Measurements from ENCODE around the gene TMEM170B.

TMEM170B gene

DNA sequence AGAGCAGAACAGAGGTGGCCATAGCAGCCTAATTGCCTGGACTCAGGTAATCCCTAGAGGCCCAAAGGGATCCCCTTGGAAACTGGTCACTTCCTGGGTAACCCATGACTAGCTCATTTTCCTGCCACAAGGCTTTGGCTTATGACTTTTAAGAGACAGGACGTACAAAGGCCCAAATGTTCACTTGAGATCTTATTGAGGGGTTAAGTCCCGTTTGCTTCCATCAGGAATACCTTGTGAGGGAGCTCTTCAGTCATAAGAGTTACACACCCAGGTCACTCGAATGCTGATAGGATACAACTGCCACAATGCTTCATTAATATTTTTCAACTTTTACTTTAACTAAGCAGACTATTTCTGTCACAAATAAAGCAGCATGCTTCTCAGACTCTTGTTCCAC lies 51.7 kb downstream of the TMEM170B start:
- no peaks in the 10 kb centered on the region for H3K9me3 Mint-ChIP-seq
- H3K4me1 Mint-ChIP-seq (ENCODE audit: low read depth), result no peaks in the 10 kb centered on the region
- H3K4me3 Mint-ChIP-seq, result no peak overlapping the region
- H3K36me3 Mint-ChIP-seq (ENCODE audit: low read depth), result no peaks in the 10 kb centered on the region
- H3K27me3 Mint-ChIP-seq (ENCODE audit: low read depth), result peaks cover 3% of the 10 kb centered on the region
- H3K27ac Mint-ChIP-seq, result no peak overlapping the region

GRCh38 chr6:11592294-11592906 lies 54.9 kb downstream of the TMEM170B start:
- H3K4me1 Mint-ChIP-seq (ENCODE audit: low read depth), result no peaks in the 10 kb centered on the region
- H3K27ac Mint-ChIP-seq, result no peak overlapping the region
- peaks cover 4% of the 10 kb centered on the region for H3K27me3 Mint-ChIP-seq (ENCODE audit: low read depth)
- H3K4me3 Mint-ChIP-seq, result no peak overlapping the region
- no peaks in the 10 kb centered on the region for H3K9me3 Mint-ChIP-seq
- H3K36me3 Mint-ChIP-seq (ENCODE audit: low read depth), result no peaks in the 10 kb centered on the region

GRCh38 chr6:11593096-11593495 lies 55.5 kb downstream of the TMEM170B start:
- no peak overlapping the region for H3K4me3 Mint-ChIP-seq
- no peak overlapping the region for H3K27ac Mint-ChIP-seq
- H3K36me3 Mint-ChIP-seq (ENCODE audit: low read depth), result no peaks in the 10 kb centered on the region
- H3K4me1 Mint-ChIP-seq (ENCODE audit: low read depth), result no peaks in the 10 kb centered on the region
- H3K27me3 Mint-ChIP-seq (ENCODE audit: low read depth), result peaks cover 4% of the 10 kb centered on the region
- no peaks in the 10 kb centered on the region for H3K9me3 Mint-ChIP-seq

- no peaks in the 10 kb centered on the region for H3K36me3 Mint-ChIP-seq (ENCODE audit: low read depth)
- no peaks in the 10 kb centered on the region for H3K4me1 Mint-ChIP-seq (ENCODE audit: low read depth)
- no peak overlapping the region for H3K4me3 Mint-ChIP-seq
- peaks cover 4% of the 10 kb centered on the region for H3K27me3 Mint-ChIP-seq (ENCODE audit: low read depth)
- H3K27ac Mint-ChIP-seq, result no peak overlapping the region
- no peaks in the 10 kb centered on the region for H3K9me3 Mint-ChIP-seq
Measured at GRCh38 chr6:11595903-11596302, 58.4 kb downstream of the TMEM170B start.

- H3K36me3 Mint-ChIP-seq (ENCODE audit: low read depth), result no peaks in the 10 kb centered on the region
- no peak overlapping the region for H3K27ac Mint-ChIP-seq
- H3K4me3 Mint-ChIP-seq, result no peak overlapping the region
- no peaks in the 10 kb centered on the region for H3K4me1 Mint-ChIP-seq (ENCODE audit: low read depth)
- peaks cover 4% of the 10 kb centered on the region for H3K27me3 Mint-ChIP-seq (ENCODE audit: low read depth)
- H3K9me3 Mint-ChIP-seq, result no peaks in the 10 kb centered on the region
Measured at GRCh38 chr6:11596640-11597237, 59.2 kb downstream of the TMEM170B start.

- H3K9me3 Mint-ChIP-seq, result no peaks in the 10 kb centered on the region
- H3K4me3 Mint-ChIP-seq, result no peak overlapping the region
- H3K36me3 Mint-ChIP-seq (ENCODE audit: low read depth), result no peaks in the 10 kb centered on the region
- no peak overlapping the region for H3K27ac Mint-ChIP-seq
- no peaks in the 10 kb centered on the region for H3K4me1 Mint-ChIP-seq (ENCODE audit: low read depth)
- peaks cover 7% of the 10 kb centered on the region for H3K27me3 Mint-ChIP-seq (ENCODE audit: low read depth)
Measured at GRCh38 chr6:11598687-11599086, 61.1 kb downstream of the TMEM170B start.

DNA sequence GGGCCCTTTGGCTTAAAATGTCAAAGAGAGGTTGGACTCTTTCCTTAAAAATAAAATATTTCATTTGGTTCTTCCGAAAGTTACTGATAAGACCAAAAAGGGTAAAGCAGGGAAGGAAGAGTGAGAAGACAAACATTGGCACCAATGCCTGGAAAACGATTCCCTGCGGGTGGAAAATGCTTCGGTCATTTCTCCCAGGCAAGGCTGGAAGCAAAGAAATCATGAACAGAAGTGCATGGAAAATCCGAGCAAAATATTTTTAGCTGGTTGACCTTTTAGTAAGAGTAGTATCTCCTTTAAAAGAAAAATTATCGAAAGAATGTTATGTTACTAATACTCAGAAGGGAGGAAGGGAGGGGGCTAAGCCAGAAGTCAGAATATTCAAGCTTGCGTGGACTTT lies 62.7 kb downstream of the TMEM170B start:
- no peaks in the 10 kb centered on the region for H3K4me1 Mint-ChIP-seq (ENCODE audit: low read depth)
- H3K27me3 Mint-ChIP-seq (ENCODE audit: low read depth), result peaks cover 10% of the 10 kb centered on the region
- no peaks in the 10 kb centered on the region for H3K36me3 Mint-ChIP-seq (ENCODE audit: low read depth)
- no peaks in the 10 kb centered on the region for H3K9me3 Mint-ChIP-seq
- no peak overlapping the region for H3K4me3 Mint-ChIP-seq
- H3K27ac Mint-ChIP-seq, result no peak overlapping the region

GRCh38 chr6:11601776-11602605 lies 64.4 kb downstream of the TMEM170B start:
- Mint-ChIP-seq H3K4me3 (no peak overlapping the region), H3K36me3 (ENCODE audit: low read depth) (no peaks in the 10 kb centered on the region), H3K27ac (no peak overlapping the region), H3K27me3 (ENCODE audit: low read depth) (peaks cover 13% of the 10 kb centered on the region), H3K9me3 (no peaks in the 10 kb centered on the region), H3K4me1 (ENCODE audit: low read depth) (no peaks in the 10 kb centered on the region)

- Mint-ChIP-seq H3K4me1 (ENCODE audit: low read depth) (no peaks in the 10 kb centered on the region), H3K27me3 (ENCODE audit: low read depth) (peaks cover 19% of the 10 kb centered on the region), H3K9me3 (no peaks in the 10 kb centered on the region), H3K27ac (no peak overlapping the region), H3K4me3 (no peak overlapping the region), H3K36me3 (ENCODE audit: low read depth) (no peaks in the 10 kb centered on the region)
Measured at GRCh38 chr6:11604215-11604614, 66.7 kb downstream of the TMEM170B start.

DNA sequence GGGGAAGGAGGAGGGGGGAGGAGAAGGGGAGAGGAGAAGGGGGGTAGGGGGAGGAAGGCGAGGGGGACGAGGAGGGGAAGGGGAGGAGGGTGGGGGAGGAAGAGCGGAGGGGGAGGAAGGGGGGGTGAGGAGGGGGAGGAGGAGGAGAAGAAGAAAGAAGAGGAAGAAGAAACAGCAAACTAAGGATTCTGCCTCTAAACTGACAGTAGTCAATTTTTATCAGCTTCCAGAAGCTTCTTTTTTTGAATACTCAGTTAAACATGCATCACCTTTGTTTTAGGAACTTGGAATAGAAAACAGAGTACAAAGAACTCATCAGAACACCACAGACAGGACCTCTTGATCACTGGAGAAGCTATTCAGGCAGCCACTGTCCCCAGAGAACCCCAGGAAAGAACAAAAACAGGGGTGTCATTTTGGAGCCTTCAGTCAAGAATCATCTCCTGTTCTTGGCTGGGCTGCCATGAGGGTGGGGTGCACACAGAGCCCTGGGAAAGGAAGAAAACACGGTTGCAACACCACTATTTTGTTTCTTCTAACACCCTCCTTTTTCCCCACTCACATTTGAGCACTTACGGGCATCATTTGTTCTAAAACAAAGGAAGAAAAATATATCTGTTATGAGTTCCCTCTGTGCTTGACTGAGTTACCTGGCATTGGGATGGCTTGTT lies 67.4 kb downstream of the TMEM170B start:
- no peaks in the 10 kb centered on the region for H3K4me1 Mint-ChIP-seq (ENCODE audit: low read depth)
- H3K27me3 Mint-ChIP-seq (ENCODE audit: low read depth), result peaks cover 19% of the 10 kb centered on the region
- H3K9me3 Mint-ChIP-seq, result no peaks in the 10 kb centered on the region
- no peak overlapping the region for H3K4me3 Mint-ChIP-seq
- no peak overlapping the region for H3K27ac Mint-ChIP-seq
- H3K36me3 Mint-ChIP-seq (ENCODE audit: low read depth), result no peaks in the 10 kb centered on the region

- Mint-ChIP-seq H3K9me3 (no peaks in the 10 kb centered on the region), H3K4me1 (ENCODE audit: low read depth) (no peaks in the 10 kb centered on the region), H3K27me3 (ENCODE audit: low read depth) (peaks cover 19% of the 10 kb centered on the region), H3K27ac (no peak overlapping the region), H3K36me3 (ENCODE audit: low read depth) (no peaks in the 10 kb centered on the region), H3K4me3 (no peak overlapping the region)
Measured at GRCh38 chr6:11605507-11605905, 68.0 kb downstream of the TMEM170B start.

DNA sequence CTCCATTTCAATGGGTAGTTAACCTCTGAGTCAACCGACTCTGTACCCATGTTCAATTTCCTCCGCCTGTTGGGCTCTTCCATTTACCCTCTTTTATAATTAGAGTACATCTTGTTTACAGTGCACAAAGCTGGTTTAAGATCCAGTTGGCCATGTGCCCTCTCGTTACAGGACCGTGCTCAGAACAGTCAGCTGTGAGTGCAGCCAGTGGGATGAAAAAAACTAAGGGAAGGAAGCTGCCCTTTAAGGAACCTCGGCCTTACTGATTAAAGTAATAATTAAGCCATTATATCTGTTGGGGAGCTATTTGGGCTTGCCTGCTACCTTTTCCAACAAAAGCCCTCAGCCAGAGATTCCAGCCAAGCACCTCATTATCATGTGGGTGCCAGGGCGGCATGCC lies 68.8 kb downstream of the TMEM170B start:
- Mint-ChIP-seq H3K4me3 (no peak overlapping the region), H3K27me3 (ENCODE audit: low read depth) (peaks cover 19% of the 10 kb centered on the region), H3K9me3 (no peaks in the 10 kb centered on the region), H3K36me3 (ENCODE audit: low read depth) (no peaks in the 10 kb centered on the region), H3K4me1 (ENCODE audit: low read depth) (no peaks in the 10 kb centered on the region), H3K27ac (no peak overlapping the region)

GRCh38 chr6:11607383-11607782 lies 69.8 kb downstream of the TMEM170B start:
- Mint-ChIP-seq H3K27me3 (ENCODE audit: low read depth) (peaks cover 19% of the 10 kb centered on the region), H3K4me3 (no peak overlapping the region), H3K9me3 (no peaks in the 10 kb centered on the region), H3K27ac (no peak overlapping the region), H3K36me3 (ENCODE audit: low read depth) (no peaks in the 10 kb centered on the region), H3K4me1 (ENCODE audit: low read depth) (no peaks in the 10 kb centered on the region)

DNA sequence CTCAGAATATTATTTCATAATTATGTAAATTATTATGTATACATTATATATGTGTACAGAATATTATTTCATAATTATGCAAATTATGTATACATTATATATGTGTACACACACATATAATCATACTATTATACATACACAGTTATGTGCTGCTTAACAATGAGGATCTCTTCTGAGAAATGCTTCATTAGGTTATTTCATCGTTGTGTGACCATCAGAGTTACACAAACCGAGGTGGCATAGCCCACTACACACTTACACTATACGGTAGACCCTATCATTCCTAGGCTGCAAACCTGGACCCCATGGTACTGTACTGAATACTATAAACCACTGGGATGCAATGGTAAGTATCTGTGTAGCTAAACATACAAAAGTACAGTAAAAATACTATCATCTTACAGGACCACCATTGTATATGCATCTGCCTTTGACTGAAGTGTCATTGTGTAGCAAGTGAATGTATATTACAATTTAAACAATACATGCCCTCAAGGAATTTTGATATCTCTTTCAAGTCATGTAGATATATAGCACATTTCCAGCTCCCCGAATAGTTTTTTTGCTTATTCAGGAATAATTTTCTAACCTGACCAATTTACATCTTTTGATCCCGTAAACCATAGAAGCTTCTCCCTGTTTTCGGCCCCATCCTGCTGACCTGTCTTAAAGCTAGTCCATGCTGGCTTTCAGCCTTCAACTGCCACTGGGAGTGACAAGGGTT lies 71.2 kb downstream of the TMEM170B start:
- H3K4me1 Mint-ChIP-seq (ENCODE audit: low read depth), result no peaks in the 10 kb centered on the region
- no peaks in the 10 kb centered on the region for H3K36me3 Mint-ChIP-seq (ENCODE audit: low read depth)
- no peak overlapping the region for H3K27ac Mint-ChIP-seq
- no peak overlapping the region for H3K4me3 Mint-ChIP-seq
- peaks cover 16% of the 10 kb centered on the region for H3K27me3 Mint-ChIP-seq (ENCODE audit: low read depth)
- H3K9me3 Mint-ChIP-seq, result no peaks in the 10 kb centered on the region
